HEK293T (cell line): ENCODE results near the gene BMAL1.

Source experiments
- CTCF ChIA-PET: fragments of 350-600 bp; formaldehyde crosslinking; extraction: SDS; loops from one replicate; lab custom pipeline; 2021; ENCODE audit warnings: antibody characterized with exemption, inconsistent platforms; lab: Yijun Ruan, JAX
- POLR2A ChIA-PET: fragments of 350-600 bp; formaldehyde crosslinking; extraction: SDS; loops from one replicate; lab custom pipeline; 2020; ENCODE audit warnings: antibody characterized with exemption, inconsistent platforms; lab: Yijun Ruan, JAX
- DNase-seq: peaks from one replicate; pipeline ENCODE4 v3.0.0; 2012; ENCODE audit warnings: mixed read lengths; ENCODE audit errors: extremely low spot score
- ARNT ChIP-seq: fragments of 450-650 bp; IDR thresholded peaks from 2 replicates; pipeline ENCODE4 v1.6.1; 2017; ENCODE audit warnings: mild to moderate bottlenecking
- BHLHE40 ChIP-seq: fragments of 450-650 bp; IDR thresholded peaks from 2 replicates; pipeline ENCODE4 v1.6.1; 2016; ENCODE audit warnings: mild to moderate bottlenecking, moderate library complexity, borderline replicate concordance
- CTBP1 ChIP-seq: fragments of 450-650 bp; IDR thresholded peaks from 2 replicates; pipeline ENCODE4 v1.6.1; 2016; ENCODE audit warnings: borderline replicate concordance
- ELF4 ChIP-seq: fragments of 450-650 bp; IDR thresholded peaks from 2 replicates; pipeline ENCODE4 v1.6.1; 2017; ENCODE audit warnings: antibody characterized with exemption
- FOXA1 ChIP-seq: fragments of 450-650 bp; IDR thresholded peaks from 2 replicates; pipeline ENCODE4 v1.6.1; 2016; ENCODE audit warnings: mild to moderate bottlenecking
- FOXK2 ChIP-seq: fragments of 450-650 bp; IDR thresholded peaks from 2 replicates; pipeline ENCODE4 v1.6.1; 2016; ENCODE audit warnings: mild to moderate bottlenecking
- FOXM1 ChIP-seq: fragments of 450-650 bp; IDR thresholded peaks from 2 replicates; pipeline ENCODE4 v1.6.1; 2017; ENCODE audit warnings: mild to moderate bottlenecking, borderline replicate concordance
- HDGF ChIP-seq: fragments of 450-650 bp; IDR thresholded peaks from 2 replicates; pipeline ENCODE4 v1.6.1; 2017; ENCODE audit warnings: antibody characterized with exemption, borderline replicate concordance
- L3MBTL2 ChIP-seq: fragments of 450-650 bp; conservative IDR thresholded peaks from 2 replicates; pipeline ENCODE4 v1.6.1; 2016; ENCODE audit warnings: mild to moderate bottlenecking
- LEF1 ChIP-seq: fragments of 450-650 bp; IDR thresholded peaks from 2 replicates; pipeline ENCODE4 v1.6.1; 2017; ENCODE audit warnings: mild to moderate bottlenecking, borderline replicate concordance
- NFRKB ChIP-seq: fragments of 450-650 bp; IDR thresholded peaks from 2 replicates; pipeline ENCODE4 v1.6.1; 2016; ENCODE audit warnings: mild to moderate bottlenecking, moderate library complexity
- PKNOX1 ChIP-seq: fragments of 450-650 bp; IDR thresholded peaks from 2 replicates; pipeline ENCODE4 v1.6.1; 2016
- SP1 ChIP-seq: fragments of 450-650 bp; IDR thresholded peaks from 2 replicates; pipeline ENCODE4 v1.6.1; 2017
- SUZ12 ChIP-seq: fragments of 450-650 bp; IDR thresholded peaks from 2 replicates; pipeline ENCODE4 v1.6.1; 2016; ENCODE audit warnings: mild to moderate bottlenecking
- TARDBP ChIP-seq: fragments of 450-650 bp; IDR thresholded peaks from 2 replicates; pipeline ENCODE4 v1.6.1; 2016
- ZNF384 ChIP-seq: fragments of 450-650 bp; IDR thresholded peaks from 2 replicates; pipeline ENCODE4 v1.6.1; 2016

BMAL1 gene

GRCh38 chr11:13271060-13271693, 6.4 kb upstream of the BMAL1 start:
- no peak for TF ChIP-seq ARNT
- no peak for TF ChIP-seq ELF4
- no peak for TF ChIP-seq SUZ12
- TF ChIP-seq CTBP1, result no peak
- no peak for TF ChIP-seq L3MBTL2
- TF ChIP-seq FOXK2, result no peak
- TF ChIP-seq TARDBP, result no peak
- no peak for TF ChIP-seq SP1
- no peak for TF ChIP-seq HDGF
- no peak for TF ChIP-seq ZNF384
- CTCF ChIA-PET, result interaction anchor here (0.8 kb wide), 1 partner anchor 15 kb away, joined by 3 read pairs; no protein-coding TSS in a partner anchor

GRCh38 chr11:13276454-13276831, 1.1 kb upstream of the BMAL1 start:
- POLR2A ChIA-PET, result interaction anchor here (1.4 kb wide), 1 partner anchor 59 kb away, joined by 4 read pairs; no protein-coding TSS in a partner anchor
- CTCF ChIA-PET, result no interaction called here
- no peak for DNase-seq
- TF ChIP-seq ELF4 (no peak), FOXK2 (no peak), FOXM1 (no peak), PKNOX1 (no peak), LEF1 (no peak), BHLHE40 (no peak), ZNF384 (no peak), NFRKB (no peak), HDGF (no peak), FOXA1 (no peak), SUZ12 (no peak), TARDBP (no peak), ARNT (no peak), CTBP1 (no peak), SP1 (no peak)

More at GRCh38 chr11:13271060-13271693, 6.4 kb upstream of the BMAL1 start:
- POLR2A ChIA-PET, result no interaction called here
- DNase-seq, result no peak

GRCh38 chr11:13276832-13277767, 490 bp upstream of the BMAL1 start:
- TF ChIP-seq FOXM1, result peak; percentile 76; the same call in 1 of the 2 replicates
- TF ChIP-seq ZNF384, result peak; percentile 64
- no peak for TF ChIP-seq FOXK2
- TF ChIP-seq LEF1, result peak; percentile 78; the same call in 1 of the 2 replicates
- CTCF ChIA-PET, result no interaction called here
- DNase-seq, result peak; percentile 96
- POLR2A ChIA-PET, result interaction anchor here (1.4 kb wide), 1 partner anchor 58 kb away, joined by 4 read pairs; no protein-coding TSS in a partner anchor

- CTCF ChIA-PET, result no interaction called here
- TF ChIP-seq FOXM1 (no peak), SUZ12 (no peak), ZNF384 (no peak), CTBP1 (no peak), FOXA1 (no peak), FOXK2 (no peak), PKNOX1 (no peak), ARNT (no peak), NFRKB (no peak), ELF4 (no peak), TARDBP (no peak)
- POLR2A ChIA-PET, result interaction anchor here (0.6 to 1.4 kb wide), 2 partner anchors 59 to 184 kb away, joined by 3 read pairs; partner anchors contain the start of gene BTBD10
- DNase-seq, result no peak
Observed at GRCh38 chr11:13278609-13279486, 1.3 kb downstream of the BMAL1 start.

- ChIA-PET CTCF (no interaction called here), POLR2A (interaction anchor here (0.6 to 1.4 kb wide), 2 partner anchors 59 to 184 kb away, joined by 3 read pairs; partner anchors contain the start of gene BTBD10)
- TF ChIP-seq ARNT (no peak), FOXA1 (no peak), ZNF384 (no peak), FOXK2 (no peak), SP1 (no peak), ELF4 (no peak), HDGF (no peak)
- DNase-seq, result no peak
Observed at GRCh38 chr11:13279487-13279834, 1.9 kb downstream of the BMAL1 start.

GRCh38 chr11:13280092-13280722, 2.6 kb downstream of the BMAL1 start:
- TF ChIP-seq PKNOX1 (no peak), ARNT (no peak), LEF1 (no peak), SP1 (no peak), FOXM1 (no peak), SUZ12 (no peak), CTBP1 (no peak), FOXK2 (no peak), ZNF384 (no peak), ELF4 (no peak)
- no peak for DNase-seq
- CTCF ChIA-PET, result no interaction called here
- POLR2A ChIA-PET, result no interaction called here
